Astrocyte of the hippocampus (primary cell): ENCODE results near the gene LIPN.
"Not testable (repeated sequence)": the region's sequence is repeated elsewhere in the genome, so short reads cannot be mapped to it uniquely, and the experiment has no call there.

Experiments used
- DNase-seq: peaks from one replicate; pipeline ENCODE4 v3.0.0; 2011; ENCODE audit warnings: low read depth, low spot score

Gene LIPN, protein sequence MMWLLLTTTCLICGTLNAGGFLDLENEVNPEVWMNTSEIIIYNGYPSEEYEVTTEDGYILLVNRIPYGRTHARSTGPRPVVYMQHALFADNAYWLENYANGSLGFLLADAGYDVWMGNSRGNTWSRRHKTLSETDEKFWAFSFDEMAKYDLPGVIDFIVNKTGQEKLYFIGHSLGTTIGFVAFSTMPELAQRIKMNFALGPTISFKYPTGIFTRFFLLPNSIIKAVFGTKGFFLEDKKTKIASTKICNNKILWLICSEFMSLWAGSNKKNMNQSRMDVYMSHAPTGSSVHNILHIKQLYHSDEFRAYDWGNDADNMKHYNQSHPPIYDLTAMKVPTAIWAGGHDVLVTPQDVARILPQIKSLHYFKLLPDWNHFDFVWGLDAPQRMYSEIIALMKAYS

DNA sequence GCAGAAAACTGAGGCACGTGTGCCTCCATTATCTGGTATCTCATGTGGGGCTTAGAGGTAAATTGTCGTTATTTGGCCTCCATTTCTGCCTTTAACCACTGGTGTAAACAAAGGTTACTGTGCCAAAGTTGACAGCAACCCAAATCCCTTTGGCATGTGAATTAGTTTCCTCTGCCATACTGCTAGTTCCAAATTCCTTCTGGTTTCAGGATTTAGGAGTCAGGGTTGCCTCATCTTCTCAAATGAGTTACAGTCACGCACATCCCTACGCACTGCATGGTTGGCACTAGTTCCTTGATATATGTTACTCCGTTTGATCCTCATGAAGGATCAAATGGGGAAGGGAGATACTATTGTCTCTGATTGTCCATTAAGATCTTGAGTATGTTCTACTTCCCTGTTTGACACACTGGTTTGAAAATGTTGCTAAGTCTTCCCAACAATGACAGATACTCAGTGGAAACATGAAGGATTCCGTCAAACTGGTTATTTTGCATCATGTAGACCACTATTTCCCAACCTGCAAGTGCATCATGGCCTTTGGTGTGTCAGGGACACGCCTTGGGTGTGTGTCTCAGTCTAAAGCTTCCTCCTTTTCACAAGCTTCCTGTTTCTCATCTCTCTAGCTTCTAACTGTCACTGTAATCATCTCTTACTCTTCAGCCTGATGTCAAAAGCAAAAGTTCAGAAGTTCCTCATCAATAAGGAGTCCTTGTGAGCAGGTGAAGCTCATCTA lies at the start of gene LIPN:
LIPN (plus strand) TSS at position 655 of the 736 bp plus-strand sequence. CDS start 1,386 bp downstream, outside the sequence.
- no peak for DNase-seq

DNA sequence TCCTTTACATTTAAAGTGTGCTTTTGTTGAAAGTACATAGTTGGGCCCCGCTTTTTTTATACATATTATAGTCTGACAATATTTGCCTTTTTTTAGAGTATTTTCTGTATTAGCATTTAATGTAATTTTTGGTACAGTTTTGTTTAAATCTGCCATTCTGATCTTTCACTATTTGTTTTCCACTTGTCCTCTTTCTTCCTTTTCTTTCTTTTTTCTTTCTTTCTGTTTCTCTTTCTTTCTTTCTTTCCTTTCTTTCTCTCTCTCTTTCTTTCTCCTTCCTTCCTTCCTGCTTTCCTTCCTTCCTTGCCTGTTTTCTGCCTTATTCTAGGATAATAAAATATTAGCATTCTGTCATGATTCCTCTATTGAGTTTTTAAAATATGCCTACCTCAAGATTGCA lies 44.3 kb upstream of the LIPN start:
- no peak for DNase-seq

DNA sequence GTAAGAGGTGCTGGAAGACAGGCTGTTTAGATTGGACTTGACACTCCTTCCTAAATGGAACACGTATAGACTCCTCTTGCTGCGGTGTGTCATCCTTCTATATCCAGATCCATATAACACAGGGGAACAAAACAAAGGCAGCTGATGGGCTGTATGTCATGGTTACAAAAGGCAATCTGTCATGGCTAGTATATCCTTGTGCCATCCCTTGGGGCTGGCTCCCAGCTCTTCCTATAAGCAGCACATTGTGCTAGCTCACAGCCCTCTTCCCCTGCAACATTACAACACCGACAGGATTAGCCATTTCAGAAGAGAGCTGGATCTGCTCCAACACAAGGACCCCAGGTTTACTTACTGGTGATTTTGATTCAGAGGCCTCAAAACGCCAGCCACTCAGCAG lies 38.4 kb upstream of the LIPN start:
- DNase-seq = no peak

DNA sequence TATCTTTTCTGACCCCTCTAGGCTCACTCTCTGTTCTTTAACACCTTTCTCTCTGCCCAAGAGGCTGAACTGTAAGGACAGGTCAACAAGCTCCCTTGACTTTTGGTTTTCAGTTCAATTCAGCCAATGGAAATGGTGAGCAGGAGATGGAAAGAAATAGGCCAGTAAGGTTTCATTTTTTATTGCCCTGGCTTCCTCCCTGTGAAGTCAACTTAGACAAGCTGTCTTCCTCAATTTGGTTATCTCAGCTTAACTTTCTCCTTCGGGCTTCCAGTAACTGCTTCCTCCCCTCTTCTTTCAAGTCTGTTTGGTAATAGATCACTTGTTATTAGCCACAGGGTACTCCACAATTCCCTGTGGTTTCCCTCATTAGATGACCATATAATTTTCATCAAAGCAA lies 34.0 kb upstream of the LIPN start:
- no peak for DNase-seq

DNA sequence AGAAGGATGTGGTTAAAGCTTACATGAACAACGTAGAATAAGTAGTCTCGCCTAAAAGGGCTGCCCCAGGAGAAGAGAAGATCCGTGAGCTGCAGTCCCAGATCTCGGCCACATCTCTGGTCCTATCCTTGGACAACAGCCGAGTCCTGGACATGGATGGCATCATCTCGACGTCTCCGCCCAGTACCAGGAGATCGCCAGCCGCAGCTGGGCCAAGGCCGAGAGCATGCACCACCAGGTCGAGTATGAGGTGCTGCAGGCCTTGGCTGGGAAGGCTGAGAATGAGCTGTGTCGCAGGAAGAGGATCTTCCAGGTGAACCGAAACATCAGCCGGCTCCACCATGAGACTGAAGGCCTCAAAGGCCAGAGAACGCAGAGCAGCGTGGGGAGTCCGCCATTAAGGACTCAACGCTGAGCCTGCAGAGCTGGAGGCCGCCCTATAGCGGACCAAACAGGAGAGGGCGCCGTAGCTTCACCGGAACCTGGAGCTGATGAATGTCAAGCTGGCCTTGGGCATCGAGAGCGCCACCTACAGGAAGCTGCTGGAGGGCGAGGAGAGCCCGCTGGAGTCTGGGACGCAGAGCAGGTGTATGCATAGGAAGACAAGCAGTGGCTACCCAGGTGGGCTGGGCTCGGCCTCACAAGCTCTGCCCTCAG lies 31.6 kb upstream of the LIPN start:
- no peak for DNase-seq

DNA sequence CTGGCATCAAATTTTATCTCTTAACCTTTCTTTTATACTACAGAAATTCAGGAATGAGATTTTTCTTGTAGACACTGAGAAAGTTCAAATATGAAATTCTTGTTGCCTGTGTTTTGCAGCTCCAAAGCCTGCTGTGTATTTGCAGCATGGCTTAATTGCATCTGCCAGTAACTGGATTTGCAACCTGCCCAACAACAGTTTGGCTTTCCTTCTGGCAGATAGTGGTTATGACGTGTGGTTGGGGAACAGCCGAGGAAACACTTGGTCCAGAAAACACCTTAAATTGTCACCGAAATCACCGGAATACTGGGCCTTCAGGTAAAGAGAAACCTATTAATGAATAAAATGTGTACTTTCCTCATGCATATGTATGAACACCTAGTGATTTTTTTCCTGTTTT lies 29.0 kb upstream of the LIPN start:
- DNase-seq = no peak

DNA sequence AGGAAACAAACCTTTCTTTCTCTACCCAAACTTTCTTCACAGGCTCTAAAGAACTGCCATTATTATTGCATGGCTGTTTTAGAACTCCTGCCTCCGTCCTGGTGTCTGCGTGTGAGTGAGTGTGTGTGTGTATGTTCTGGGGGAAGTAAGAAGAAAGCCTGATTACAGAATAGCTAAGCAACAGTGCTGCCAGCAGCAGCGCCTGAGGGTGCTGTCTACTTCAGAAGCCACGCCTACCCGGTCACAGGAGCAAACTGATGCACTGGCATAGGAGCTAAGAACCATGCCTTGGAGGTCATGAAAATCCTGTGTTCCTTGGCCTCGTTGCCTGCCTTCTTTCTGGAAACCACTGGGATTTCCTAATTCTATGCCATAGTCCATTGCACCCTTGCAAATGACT lies 28.5 kb upstream of the LIPN start:
- peak; percentile 7 for DNase-seq

DNA sequence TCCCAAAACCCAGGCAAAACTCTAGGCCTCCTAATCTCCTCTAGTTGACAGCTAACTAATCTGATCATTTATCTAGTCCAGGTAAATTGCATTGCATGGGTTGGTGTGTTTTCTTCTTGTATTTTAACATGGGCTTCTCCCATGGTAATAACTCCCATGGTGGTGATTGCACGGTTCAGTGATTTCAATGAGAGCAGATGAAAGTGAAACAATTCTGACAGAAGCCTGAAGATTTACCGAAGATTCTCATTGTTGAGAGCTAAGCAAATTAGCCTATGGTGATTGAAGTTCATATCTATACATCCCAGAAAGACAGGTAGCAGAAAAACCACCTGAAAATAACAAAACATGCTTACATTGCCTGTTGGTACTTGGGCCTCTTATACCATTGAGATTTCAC lies 26.6 kb upstream of the LIPN start:
- no peak for DNase-seq

DNA sequence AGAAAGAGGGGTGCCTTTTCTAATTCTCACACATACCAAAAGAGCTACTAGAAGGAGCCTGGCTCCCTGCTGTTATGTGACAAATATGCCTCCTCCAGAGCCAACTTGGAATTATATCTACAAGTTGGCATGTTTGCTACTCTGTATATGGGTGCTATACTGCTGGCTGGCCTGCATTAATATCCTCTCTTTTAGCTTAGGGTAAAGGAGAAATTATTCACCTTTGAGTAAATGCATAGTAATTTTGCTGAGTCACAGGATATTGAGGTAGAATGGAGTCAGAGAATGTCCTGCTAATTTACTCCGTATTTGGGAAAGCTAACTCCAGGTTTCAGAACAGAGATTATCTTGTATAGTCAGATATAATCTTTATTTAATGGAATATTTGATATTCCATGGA lies 24.2 kb upstream of the LIPN start:
- peak; percentile 13 for DNase-seq

DNA sequence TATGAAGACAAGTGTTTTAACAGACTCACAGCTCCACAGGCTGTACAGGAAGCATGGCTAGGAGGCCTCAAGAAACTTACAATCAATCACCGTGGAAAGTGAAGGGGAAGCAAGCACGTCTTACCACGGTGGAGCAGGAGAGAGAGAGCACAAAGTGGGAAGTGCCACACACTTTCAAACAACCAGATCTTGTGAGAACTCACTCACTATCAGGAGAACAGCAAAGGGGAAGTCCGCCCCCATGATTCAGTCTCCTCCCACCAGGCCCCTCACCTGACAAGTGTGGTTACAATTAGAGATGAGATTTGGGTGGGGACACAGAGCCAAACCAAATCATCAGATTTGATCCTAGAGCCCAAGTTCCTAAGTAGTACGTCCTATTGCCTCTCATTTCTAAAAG lies 17.9 kb upstream of the LIPN start:
- not testable (repeated sequence) for DNase-seq

DNA sequence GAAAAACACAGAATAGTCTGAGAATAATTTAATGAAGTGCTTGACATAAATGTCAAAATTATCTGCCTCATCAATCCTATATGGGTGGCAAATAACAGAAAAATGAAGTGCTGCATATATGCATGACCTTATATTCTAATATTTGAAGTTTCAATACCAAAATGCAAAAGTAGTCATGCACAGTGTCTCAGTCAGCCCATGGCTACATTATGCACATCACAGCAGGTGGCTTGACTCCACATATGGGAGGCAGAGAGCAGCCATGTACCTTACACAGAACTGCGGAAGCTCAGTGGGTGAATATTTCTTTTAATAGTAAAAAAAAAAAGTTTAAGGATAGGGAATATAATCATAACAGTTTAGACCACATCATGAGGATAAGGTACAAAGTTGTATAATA lies 17.4 kb upstream of the LIPN start:
- DNase-seq = no peak

DNA sequence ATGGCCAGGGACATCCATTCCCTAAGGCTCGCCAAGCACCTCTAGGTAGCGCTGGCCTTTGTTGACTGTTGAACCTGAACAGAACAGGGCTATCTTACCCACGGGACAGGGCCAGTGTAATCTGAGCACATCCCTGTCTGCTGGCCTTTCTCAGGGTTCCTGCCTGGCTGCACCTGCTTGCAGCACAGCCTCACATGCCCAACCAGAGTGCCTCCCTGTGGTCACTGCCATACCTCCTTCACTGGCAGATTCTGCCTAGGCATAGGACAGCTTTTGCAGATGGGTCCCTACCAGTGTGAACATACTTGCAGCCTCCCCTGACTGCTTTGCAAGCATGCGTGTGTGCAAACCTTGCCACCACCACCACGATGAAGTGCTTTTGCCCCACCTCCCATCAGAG lies 15.8 kb upstream of the LIPN start:
- DNase-seq = no peak

DNA sequence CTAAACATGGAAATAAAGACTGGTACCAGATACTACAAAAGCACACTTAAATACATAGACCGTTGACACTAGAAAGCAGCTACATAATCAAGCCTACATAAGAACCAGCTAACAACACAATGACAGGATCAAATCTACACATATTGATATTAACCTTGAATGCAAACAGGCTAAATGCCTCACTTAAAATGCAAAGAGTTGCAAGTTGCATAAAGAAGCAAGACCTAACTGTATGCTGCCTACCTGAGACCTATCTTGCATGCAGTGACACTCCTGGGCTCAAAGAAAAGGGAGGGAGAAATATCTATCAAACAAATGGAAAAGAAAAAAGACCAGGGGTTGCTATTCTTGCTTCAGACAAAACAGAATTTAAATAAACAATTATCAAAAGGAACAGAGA lies 14.2 kb upstream of the LIPN start:
- DNase-seq = no peak

DNA sequence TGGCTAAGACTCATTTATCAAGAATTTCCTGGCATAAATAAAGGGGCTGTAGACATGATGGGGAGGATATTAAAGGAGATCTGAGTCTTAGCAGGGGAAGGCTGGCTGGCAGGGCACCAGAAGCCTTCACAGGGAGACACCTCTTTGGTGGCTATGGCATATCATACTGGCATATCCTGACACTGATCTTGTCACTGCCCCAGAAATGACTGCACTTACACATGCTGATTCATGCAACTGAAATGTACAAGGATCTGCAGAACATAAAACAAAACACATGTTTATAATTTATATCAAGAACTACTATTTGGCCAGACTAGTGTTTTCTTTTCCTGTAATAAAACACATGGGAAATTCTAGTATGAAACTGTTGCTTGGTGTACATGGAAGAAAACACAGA lies 5.5 kb upstream of the LIPN start:
- peak; percentile 11 for DNase-seq

DNA sequence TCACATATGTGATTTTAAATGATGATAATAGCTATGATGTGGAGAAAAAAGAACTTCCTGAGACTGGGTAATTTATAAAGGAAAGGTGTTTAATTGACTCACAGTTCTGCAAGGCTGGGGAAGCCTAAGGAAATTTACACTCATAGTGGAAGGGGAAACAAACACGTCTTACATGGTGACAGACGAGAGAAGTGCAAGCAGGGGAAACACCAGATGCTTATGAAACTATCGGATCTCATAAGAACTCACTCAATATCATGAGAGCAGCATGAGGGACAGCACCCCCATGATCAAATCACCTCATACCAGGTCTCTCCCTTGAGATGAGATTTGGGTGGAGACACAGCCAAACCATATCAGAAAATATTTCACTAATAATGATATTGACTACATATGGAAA lies 4.1 kb upstream of the LIPN start:
- DNase-seq = no peak

DNA sequence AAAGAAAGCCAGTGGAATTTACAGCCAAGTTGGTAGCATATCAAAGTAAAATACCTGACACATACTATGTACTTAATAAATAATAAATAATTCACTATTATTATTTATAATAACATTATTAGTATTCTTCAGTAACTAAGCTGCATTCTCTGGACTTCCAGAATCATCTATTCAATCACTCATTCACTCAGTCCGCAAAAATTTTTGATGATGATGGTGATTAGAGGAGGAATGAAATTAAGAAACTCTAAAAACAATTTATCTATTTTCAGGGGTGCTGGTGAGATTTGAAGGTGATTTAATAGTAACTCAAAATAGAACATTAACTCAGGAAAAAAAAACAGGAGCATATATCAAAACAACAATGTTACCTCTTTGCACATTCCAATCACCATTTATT lies 3.2 kb upstream of the LIPN start:
- DNase-seq = no peak

DNA sequence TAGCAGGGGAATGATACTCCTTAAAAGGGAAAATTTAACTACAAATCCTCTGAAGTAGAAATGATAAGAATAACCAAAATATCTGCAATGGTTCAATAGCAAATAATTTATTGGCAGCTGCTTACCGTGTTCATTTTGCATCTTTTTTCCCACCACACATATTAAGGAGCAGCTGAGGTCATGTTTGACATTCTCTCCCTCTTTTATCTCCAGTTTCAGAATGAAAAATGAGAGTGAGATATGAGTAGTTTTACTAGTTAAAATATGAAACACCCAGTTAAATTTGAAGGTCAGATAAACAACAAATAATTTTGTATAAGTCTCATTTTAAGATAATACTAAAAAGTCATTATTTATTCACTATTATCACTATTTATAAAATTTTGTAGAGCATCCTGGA lies 3.1 kb downstream of the LIPN start:
- DNase-seq = no peak

DNA sequence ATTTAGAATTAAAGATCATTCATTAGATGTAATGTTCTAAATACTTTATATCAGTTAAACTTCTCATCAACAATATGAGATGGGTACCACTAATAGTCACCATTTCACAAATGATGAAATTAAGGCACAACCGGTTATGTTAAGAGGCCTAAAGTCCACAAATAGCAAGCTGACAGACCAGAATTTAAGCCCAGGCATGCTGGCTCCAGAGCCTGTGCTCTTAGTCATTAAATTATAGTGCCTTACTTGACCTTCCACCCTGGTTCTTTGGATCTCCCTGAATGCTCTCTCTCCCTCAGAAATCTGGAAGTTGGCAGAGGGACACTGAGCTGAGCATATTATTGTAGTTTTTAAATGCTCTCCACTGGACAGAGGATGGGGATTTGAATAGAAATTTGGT lies 3.6 kb downstream of the LIPN start:
- no peak for DNase-seq

DNA sequence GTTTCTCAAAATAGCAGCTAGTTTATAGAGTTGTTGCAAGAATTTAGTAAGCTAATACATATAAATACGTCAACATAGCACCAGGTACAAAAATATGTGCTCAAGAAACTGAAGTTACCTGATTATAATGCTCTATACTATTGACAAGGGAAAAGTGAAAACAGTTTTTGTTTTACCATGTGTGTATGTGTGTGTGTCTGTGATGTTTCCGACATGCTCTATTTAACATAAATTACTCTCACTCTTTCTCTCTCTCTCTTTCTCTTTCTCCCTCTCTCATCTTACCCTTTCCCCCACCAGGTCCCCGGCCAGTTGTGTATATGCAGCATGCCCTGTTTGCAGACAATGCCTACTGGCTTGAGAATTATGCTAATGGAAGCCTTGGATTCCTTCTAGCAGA lies 4.3 kb downstream of the LIPN start:
- no peak for DNase-seq

DNA sequence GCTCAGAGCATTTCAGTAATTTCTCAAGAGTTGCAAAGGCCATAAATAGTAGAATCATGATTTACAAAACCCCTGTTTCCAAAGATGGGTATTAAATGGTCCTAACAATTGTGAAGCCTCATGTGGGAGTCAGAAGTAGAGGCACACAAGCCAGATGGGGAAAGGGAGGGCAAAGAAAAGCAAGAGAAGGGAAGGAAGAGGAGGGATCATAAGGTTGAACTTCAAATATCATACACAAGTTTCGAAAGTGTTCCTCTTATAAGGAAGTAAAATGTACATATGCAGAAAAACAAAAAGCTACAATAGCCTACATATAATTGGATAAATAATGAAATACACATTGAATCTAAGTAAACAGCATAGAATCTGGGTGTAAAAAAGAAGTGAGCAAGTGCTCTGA lies 6.0 kb downstream of the LIPN start:
- DNase-seq = no peak

DNA sequence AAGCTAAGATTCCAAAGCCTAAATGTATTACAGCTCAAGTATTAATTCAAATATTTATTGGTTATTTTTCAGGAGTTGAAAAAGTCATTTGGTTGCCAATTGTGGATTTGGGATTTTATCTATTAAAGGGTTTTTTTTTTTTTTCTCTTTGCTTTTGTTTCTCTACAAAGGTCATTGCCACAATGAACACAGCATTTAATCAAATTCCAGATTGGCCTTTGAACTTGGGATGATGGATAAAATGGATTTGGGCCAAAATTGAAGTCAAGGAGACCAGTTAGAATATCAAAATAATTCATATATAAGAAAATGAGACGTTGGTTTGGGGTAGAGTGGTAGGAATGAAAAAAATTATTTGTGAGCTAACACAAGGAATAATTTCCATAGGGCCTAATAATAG lies 9.6 kb downstream of the LIPN start:
- DNase-seq = no peak

DNA sequence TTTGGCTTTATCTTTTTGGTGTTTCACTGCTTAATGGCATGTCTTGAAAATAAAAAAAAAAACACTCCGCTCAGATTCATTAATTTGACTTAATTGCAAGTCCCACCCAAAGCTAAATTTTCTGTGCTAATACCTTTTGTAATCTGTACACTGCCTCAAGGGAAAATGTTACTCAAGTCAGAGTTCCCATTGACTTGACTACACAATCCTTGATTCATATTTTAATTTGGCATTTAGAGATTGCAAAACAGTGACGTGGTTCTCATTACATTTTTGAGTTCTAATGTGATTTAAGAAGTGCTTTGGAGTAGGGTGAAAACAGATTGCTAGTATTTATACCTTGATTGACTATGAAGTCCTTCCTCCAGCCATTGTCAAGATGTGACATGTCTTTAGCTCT lies 21.4 kb downstream of the LIPN start:
- no peak for DNase-seq

DNA sequence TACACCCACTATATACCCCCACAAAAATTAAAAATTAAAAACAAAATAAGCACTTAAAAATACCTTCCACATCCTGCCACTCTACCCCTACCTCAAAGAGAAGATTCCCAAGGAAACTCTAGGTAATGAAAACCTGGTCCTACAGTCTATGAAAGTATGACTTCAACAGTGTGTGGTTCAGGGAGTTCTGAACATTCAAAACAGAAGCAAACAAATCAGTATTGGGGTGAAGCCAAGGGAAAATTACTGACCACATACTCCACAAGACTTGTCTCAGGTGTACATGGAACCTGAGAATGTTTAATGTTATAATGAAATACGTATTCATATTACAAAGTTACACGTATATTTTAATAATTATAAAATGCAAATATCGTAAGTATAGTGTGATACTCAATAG lies 22.4 kb downstream of the LIPN start:
- DNase-seq = no peak
